ENCODE measurements around the gene MTAP.

DNA sequence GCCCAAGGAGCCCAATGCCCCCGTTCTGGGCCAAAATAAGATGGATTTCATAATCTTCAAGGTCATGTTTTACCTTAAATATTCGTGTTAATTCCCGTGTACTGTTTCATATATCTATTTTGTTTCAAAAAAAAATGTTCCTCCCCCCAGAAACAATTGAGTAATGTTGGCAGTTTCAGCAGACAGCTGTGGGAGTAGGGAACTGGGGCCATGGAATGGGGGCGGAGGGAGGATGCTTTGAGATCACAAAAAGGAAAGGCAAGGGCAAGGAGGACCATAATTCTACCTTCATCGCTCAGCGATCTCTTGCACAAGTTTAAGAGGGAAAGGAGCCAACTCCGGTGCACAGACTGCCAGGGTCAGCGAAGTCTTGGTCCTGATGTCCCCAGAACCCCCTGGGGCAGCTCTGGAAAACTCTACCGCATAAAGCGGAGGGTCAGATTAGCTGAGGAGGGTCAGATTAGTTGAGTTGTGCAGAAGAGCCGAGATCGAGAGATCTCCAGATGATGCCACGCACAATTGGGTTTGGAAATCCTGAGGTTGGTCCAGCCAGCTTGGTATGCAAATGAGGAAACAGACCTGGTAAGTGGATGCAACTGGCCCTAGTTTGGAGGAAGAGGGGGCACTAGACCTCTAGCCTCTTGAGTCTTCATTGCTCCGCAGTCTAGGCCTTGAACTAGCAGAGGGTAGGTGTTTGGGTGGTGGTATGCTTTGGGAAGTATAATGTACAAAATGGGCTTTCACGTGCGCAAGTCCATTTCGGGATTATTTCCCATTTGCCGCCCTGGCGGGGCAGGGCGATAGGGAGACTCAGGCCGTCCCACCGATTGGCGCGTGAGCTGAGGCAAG lies 167.7 kb downstream of the MTAP start:
- TF ChIP-seq, protein P1, sequence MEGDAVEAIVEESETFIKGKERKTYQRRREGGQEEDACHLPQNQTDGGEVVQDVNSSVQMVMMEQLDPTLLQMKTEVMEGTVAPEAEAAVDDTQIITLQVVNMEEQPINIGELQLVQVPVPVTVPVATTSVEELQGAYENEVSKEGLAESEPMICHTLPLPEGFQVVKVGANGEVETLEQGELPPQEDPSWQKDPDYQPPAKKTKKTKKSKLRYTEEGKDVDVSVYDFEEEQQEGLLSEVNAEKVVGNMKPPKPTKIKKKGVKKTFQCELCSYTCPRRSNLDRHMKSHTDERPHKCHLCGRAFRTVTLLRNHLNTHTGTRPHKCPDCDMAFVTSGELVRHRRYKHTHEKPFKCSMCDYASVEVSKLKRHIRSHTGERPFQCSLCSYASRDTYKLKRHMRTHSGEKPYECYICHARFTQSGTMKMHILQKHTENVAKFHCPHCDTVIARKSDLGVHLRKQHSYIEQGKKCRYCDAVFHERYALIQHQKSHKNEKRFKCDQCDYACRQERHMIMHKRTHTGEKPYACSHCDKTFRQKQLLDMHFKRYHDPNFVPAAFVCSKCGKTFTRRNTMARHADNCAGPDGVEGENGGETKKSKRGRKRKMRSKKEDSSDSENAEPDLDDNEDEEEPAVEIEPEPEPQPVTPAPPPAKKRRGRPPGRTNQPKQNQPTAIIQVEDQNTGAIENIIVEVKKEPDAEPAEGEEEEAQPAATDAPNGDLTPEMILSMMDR (IDR thresholded peaks at IDR 0.05; ENCODE audit: insufficient read depth, low read length) = no peak
- TF ChIP-seq GABPA (IDR thresholded peaks at IDR 0.05; ENCODE audit: low read depth) = no peak

All from HL-60 (cell line).